WI38 (cell line): ENCODE data around the gene SEC24A.
"Not testable (repeated sequence)": the region's sequence is repeated elsewhere in the genome, so short reads cannot be mapped to it uniquely, and the experiment has no call there.

Source experiments
- H3K4me3 ChIP-seq: 2 replicates; pipeline ENCODE4 v1.5.1; 2011; ENCODE audit warnings: low read depth, mild to moderate bottlenecking, control low read depth, low read length
- CTCF ChIP-seq: IDR thresholded peaks from 2 replicates; pipeline ENCODE4 v1.5.1; 2012; ENCODE audit warnings: low read depth, mild to moderate bottlenecking, control low read depth, low read length

Gene SEC24A

GRCh38 chr5:134634227-134634626, 14.4 kb upstream of the SEC24A start:
- no peak overlapping the region for H3K4me3 ChIP-seq
- no peak for TF ChIP-seq CTCF

GRCh38 chr5:134635366-134635765, 13.2 kb upstream of the SEC24A start:
- not testable (repeated sequence) for H3K4me3 ChIP-seq

DNA sequence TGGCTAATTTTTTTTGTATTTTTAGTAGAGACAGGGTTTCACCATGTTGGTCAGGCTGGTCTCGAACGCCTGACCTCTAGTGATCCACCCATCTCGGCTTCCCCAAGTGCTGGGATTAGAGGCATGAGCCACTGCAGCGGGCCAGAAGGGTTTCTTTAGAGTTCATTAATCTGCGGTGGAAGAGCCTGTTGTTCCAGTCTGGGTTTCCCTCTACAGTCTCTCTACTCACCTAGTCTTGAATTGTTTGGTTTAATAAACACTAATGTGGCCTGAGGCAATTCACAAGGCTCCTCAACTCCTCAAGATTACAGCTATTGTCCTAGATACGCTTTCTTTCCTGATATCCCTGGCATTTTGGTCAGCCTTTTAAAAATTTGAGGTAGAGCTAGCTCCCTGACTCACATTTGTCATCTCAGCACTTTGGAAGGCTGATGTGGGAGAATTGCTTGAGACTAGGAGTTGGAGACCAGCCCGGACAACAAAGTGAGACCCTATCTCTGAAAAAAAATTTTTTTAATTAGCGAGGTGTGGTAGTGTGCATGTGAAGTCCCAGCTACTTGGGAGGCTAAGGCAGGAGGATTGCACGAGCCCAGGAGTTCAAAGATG, 11.4 kb upstream of the SEC24A start:
- no peak overlapping the region for H3K4me3 ChIP-seq
- TF ChIP-seq CTCF: no peak

DNA sequence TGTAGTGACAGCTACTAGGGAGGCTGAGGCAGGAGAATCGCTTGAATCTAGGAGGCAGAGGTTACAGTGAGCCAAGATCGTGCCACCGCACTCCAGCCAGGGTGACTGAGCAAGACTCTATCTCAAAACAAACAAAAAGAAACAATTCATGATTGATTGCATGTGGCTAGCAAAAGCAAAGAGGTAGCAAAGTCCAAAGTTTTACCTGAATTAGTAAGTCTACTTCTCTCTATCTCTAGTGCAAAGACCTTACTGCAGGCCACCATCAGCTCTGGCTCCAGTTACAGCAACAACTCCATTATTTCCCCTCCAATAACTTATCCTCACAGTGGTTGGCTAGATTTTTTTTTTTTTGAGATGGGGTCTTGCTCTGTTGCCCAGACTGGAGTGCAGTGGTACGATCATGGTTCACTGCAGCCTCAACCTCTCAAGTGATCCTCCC, 9.8 kb upstream of the SEC24A start:
- H3K4me3 ChIP-seq: no peak overlapping the region
- no peak for TF ChIP-seq CTCF

DNA sequence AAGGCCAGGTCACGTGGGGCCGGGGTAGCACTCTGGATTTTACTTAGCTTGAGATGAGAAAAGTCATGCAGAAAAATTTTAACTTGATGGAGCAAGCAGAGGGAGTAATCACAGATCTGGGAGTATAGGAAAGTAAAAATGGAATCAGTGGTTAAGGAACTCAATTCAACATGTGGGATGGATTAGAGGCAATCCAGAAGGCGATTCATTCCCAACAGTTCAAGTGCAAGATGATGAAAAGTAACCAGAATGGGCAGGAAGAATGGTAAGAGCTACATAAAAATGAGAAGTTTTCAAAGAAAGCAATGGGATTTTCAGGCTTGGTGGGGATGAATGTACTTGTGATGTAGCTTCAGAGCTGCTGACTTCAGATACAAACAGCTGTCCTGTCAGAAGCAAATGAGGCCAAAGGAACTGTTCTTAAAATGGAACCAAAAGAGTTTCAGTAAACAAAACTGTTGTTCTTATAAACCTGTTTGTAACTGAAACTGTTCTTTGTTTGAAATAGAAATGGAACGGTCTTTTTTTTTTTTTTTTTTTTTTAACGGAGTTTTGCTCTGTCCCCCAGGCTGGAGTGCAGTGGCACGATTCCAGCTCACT, 5.6 kb upstream of the SEC24A start:
- no peak for TF ChIP-seq CTCF

GRCh38 chr5:134647750-134648424, 698 bp upstream of the SEC24A start:
- TF ChIP-seq CTCF: no peak
- H3K4me3 ChIP-seq: peak overlapping the region; percentile 99

More for the DNA sequence above, 5.6 kb upstream of the SEC24A start:
- no peak overlapping the region for H3K4me3 ChIP-seq

DNA sequence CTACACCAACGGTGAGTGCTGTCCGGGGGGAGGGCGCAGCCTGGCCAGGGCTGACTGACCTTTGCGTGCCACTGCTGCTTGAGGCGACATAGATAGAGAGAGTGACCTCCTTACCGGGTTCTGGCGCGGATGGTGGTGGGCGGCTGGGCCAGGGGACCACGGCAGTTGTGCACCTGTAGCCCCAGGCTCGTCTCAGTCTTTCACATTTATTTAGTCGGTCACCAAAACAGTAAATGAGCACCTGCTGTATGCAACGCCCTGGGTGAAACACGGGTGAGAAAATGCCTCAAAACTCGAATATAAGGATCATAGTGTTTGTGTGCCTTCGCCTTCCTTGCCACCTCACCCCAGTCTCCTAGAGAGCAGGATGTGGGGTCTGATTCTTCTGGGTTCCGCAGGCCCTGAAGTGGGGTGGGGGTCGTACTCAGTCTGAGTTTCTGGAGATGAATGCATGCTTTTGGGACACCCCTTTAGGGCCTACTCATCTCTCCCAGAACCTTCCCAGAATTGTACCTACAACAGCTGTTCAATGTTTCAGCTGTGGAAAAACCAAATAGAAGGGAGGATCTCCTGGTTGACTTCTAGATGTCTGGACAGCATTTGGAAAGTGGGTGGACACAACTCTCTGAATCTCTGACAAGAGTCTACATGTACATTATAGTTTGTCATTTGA, 714 bp downstream of the SEC24A start:
- peak overlapping the region; percentile 99 for H3K4me3 ChIP-seq
- no peak for TF ChIP-seq CTCF

GRCh38 chr5:134650660-134651059, 2.1 kb downstream of the SEC24A start:
- H3K4me3 ChIP-seq: peak overlapping the region; percentile 99
